HG03095 (cell line): Measurements from ENCODE around the gene PRAMEF10.
"Not testable (repeated sequence)": the region's sequence is repeated elsewhere in the genome, so short reads cannot be mapped to it uniquely, and the experiment has no call there.

Experiments used
- ATAC-seq: cut with Tn5 transposase; IDR thresholded peaks from one replicate; pipeline ENCODE4 v1.9.1; 2021; ENCODE audit warnings: moderate library complexity; ENCODE audit not compliant: unreplicated experiment

PRAMEF10 gene

GRCh38 chr1:12898170-12898569 is at the start of gene PRAMEF10:
Gene PRAMEF10 (minus strand): TSS chr1:12898270. CDS start chr1:12895847, 2,423 bp downstream.
- not testable (repeated sequence) for ATAC-seq

- not testable (repeated sequence) for ATAC-seq
Measured at GRCh38 chr1:12947480-12947879, 49.4 kb upstream of the PRAMEF10 start, which contains the start of gene PRAMEF6. Gene PRAMEF6 (minus strand): TSS chr1:12947580. CDS start chr1:12942518, 5,062 bp downstream.

GRCh38 chr1:12924368-12924767 is 26.3 kb upstream of the PRAMEF10 start:
- not testable (repeated sequence) for ATAC-seq

- ATAC-seq, result not testable (repeated sequence)
Measured at GRCh38 chr1:12921749-12922148, 23.7 kb upstream of the PRAMEF10 start.

GRCh38 chr1:12916310-12916709 is 18.2 kb upstream of the PRAMEF10 start, which contains the start of gene PRAMEF7:
Gene PRAMEF7 (plus strand): TSS chr1:12916610. CDS start chr1:12917693, 1,083 bp downstream.
- ATAC-seq, result not testable (repeated sequence)

- ATAC-seq, result not testable (repeated sequence)
Measured at GRCh38 chr1:12903793-12904572, 5.9 kb upstream of the PRAMEF10 start.

- ATAC-seq, result not testable (repeated sequence)
Measured at GRCh38 chr1:12899186-12899585, 1.1 kb upstream of the PRAMEF10 start.

- not testable (repeated sequence) for ATAC-seq
Measured at GRCh38 chr1:12886101-12886500, 12.0 kb downstream of the PRAMEF10 start, which contains the start of gene PRAMEF4. Gene PRAMEF4 (minus strand): TSS chr1:12886201. CDS start chr1:12883394, 2,807 bp downstream.

- ATAC-seq, result not testable (repeated sequence)
Measured at GRCh38 chr1:12878453-12878852, 19.6 kb downstream of the PRAMEF10 start.

- not testable (repeated sequence) for ATAC-seq
Measured at GRCh38 chr1:12863131-12863880, 34.8 kb downstream of the PRAMEF10 start.

GRCh38 chr1:12856786-12857185 is 41.3 kb downstream of the PRAMEF10 start, which contains the start of gene PRAMEF2:
Gene PRAMEF2 (plus strand): TSS chr1:12857086. CDS start chr1:12859010, 1,924 bp downstream.
- ATAC-seq, result not testable (repeated sequence)

GRCh38 chr1:12851779-12852178 is 46.3 kb downstream of the PRAMEF10 start:
- ATAC-seq, result no peak

GRCh38 chr1:12848620-12849019 is 49.5 kb downstream of the PRAMEF10 start, which contains the start of gene HNRNPCL1:
Gene HNRNPCL1 (minus strand): TSS chr1:12848720. CDS start chr1:12848289, 431 bp downstream.
- not testable (repeated sequence) for ATAC-seq
